GM20431 (cell line): ENCODE measurements around the gene PRSS38.

Source experiments
- in situ Hi-C: fragments of 300-500 bp; cut with MseI, MboI; formaldehyde crosslinking; loops from one replicate; pipeline ENCODE4 v1.15.0; 2020; ENCODE audit warnings: low sequenced_read_pairs; ENCODE audit not compliant: unreplicated experiment

The PRSS38 gene

DNA sequence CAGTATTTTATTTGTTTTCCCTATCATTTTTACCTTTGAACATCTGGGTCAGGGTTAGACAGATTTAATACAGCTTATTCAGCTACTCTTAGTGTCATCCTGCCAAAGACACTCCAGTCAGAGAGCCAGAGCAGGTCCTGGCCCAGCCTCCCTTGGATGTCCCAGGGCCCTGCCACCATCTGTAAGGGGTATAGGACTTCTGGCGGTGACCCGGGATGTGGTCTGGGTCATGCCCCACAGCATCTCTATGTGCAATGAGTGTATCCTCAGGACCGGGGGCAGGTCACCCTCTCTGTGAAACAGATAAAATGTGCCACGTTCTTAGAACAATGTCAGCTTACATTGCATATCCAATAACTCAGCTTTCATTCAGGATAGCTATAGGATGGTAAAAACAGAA is 37.8 kb upstream of the PRSS38 start:
- in situ Hi-C loops, result loop anchor here (25.0 kb wide), 1 partner anchor 310 kb away; the partner anchor contains the start of gene ARF1

DNA sequence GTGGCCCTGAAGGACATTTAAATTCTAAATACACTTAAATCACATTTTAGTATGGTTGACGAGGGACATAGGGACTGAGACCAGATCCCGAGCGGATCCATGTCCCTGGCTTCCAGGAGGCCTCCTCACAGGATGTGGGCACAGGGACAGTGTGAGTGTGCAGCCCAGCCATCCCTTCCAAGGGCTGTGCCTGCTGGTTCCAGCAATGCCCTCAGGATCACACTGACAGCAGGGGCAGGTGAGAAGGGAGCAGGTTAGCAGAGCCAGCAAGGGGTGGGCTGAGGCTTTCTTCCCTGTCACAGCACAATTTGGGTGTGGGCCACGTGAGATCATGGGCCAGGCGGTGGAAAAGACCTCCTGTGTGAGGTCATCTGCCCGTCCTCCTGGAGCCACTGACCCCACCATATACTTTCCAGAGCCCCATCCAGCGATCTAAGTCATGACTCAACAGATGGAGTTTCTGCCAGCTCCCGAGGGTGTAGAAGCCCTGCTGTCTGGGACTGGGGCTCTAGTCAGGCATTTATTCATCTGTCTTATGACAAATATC is 37.0 kb upstream of the PRSS38 start:
- in situ Hi-C loops, result loop anchor here (25.0 kb wide), 1 partner anchor 309 kb away; the partner anchor contains the start of gene ARF1

DNA sequence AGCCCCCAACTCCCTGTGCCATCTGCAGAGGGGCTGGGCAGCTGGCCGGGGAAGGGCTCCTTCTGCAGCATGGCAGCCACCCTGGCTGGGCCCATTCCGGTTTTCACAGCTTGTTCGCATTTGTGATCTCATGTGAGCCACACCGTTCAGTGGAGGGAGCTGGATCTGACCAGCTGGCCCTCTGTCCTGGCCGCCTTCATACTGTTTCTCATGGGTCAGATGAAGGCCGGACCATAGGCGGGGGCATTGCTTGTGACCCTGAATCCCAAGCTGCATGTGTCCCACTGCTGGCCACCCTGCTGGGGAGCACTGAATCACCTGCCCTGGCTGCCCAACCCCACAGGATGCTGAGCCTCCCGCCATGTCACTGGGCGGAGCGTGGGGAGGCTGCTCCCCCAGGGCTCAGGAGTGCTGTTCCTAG is 36.4 kb upstream of the PRSS38 start:
- in situ Hi-C loops, result loop anchor here (25.0 kb wide), 1 partner anchor 308 kb away; the partner anchor contains the start of gene ARF1

DNA sequence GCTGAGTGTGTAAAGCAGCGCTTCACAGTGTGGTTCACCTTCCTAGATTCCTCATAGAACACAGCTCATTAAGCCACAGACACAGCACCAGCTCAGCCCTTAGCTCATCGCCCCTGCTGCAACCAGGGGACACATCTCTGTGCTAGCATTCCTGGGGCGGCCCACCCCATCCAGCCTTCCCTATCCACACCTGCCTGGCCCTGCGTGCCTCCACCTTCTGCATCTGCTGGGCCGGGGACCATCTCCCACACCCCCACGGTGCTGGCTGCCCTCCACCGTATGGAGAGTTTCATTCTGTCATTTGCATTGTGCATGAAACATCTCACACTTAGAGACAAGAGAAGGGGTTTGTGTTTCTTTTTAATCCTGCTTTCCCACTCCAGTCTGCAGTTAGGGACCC is 35.8 kb upstream of the PRSS38 start:
- in situ Hi-C loops, result loop anchor here (25.0 kb wide), 1 partner anchor 308 kb away; the partner anchor contains the start of gene ARF1

DNA sequence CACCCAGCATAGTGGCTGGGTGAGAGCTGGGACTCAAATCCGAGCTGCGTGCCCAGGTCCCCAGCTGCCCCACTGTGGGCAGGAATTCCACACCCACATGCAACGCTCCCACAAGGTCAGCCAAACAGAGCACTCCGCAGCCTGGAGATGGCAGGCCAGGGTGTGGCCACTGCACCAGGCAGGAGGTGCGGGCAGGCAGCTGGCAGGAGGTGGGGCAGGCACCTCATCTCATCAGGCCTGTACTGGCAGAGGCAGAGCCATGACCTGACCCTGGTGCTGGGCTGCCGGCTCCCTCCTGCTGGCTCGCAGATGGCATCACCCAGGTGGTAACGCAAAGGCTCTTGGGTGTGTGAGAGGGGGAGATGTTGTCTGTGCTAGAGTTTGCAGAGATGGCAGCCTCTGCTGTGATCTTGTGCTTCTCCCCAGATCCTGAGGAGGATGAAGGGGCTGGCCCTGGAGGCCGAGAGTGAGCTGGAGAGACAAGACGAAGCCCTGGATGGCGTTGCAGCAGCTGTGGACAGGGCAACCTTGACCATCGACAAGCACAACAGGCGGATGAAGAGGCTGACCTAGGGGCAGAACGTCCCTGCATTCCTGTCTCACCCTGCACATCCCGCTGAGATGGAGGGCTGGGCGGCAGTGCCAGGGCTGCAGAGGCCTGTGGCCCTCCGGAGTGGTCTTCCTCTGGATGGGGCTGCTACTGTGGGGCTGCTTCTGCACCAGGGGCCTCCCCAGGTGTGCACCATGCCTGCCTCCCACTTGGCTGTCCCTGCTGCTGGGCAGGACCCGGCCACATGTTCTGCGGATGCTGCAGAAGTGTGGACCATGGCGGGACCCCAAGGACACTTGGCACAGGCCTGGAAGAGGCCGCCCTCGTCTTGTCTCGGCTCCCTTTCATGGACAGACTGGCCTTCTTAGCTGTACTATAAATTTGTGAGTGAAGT is 35.1 kb upstream of the PRSS38 start:
- in situ Hi-C loops, result loop anchor here (25.0 kb wide), 1 partner anchor 307 kb away; the partner anchor contains the start of gene ARF1

DNA sequence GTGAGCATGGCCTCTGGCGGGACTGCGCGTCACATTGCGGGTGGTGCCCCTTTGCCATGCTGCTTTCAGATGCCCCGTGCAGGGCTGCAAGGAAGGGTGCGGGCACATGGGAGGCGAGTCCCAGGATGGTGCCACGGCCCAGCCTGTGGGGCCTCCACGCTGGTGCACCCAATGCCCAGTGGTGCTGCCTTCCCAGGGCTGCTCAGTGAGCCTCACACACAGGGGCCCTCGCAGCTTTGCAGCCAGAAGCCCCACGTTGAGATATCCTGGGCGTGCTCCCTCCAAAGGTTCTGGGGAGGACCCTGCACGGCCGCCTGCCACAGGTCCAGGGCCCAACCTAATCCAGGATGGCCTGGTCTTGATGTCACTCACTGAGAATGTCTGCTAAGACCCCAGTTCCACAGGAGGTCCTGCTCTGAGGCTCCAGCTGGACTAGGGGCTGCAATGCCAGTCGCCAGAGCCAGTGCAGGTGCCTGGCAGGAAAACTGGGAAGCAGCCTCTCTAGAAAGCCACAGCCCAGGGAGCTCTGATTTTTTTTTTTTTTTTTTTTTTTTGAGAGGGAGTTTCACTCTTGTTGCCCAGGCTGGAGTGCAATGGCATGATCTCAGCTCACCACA is 34.1 kb upstream of the PRSS38 start:
- in situ Hi-C loops, result loop anchor here (25.0 kb wide), 1 partner anchor 306 kb away; the partner anchor contains the start of gene ARF1

DNA sequence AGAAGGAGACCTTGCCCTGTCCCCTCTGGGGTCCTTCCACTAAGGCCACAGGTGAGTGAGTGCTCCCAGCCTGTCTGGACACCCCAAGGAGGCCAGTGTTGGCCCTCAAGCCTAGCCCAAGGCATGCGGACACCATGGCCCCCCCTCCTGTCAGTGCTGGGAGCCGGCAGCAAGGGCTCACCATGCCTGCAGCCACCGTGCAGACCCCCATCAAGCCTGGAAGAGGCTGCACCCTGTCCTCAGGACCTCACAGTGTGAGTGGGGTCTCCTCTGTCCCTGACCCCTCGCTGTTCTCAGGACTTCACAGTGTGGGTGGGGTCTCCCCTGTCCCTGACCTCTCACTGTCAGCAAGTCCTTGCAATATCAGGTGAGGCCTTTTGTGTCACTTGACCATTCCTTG is 33.2 kb upstream of the PRSS38 start:
- in situ Hi-C loops, result loop anchor here (25.0 kb wide), 1 partner anchor 305 kb away; the partner anchor contains the start of gene ARF1

DNA sequence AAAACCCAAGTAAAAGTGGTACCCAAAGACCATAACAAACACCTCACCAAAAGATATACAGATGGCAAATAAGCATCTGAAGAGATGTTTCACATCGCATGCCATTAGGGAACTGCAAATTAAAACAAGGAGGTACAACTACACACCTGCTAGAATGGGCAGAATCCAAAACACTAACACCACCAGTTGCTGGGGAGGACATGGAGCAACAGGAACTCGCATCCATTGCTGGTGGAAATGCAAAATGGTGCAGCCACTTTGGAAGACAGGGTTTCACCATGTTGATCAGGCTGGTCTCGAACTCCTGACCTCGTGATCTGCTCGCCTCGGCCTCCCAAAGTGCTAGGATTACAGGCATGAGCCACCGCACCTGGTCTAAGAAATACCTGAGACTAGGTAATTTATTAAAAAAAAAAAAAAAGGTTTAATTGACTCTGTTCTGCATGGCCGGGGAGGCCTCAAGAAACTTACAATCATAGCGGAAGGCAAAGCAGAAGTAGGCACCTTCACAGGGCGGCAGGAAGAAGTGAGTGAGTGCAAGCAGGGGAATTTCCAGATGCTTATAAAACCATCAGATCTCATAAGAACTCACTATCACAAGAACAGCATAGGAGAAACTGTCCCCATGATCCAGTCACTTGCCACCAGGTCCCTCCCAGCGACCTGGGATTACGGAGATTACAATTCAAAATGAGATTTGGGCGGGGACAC is 30.2 kb upstream of the PRSS38 start:
- in situ Hi-C loops, result loop anchor here (25.0 kb wide), 1 partner anchor 302 kb away; the partner anchor contains the start of gene ARF1

DNA sequence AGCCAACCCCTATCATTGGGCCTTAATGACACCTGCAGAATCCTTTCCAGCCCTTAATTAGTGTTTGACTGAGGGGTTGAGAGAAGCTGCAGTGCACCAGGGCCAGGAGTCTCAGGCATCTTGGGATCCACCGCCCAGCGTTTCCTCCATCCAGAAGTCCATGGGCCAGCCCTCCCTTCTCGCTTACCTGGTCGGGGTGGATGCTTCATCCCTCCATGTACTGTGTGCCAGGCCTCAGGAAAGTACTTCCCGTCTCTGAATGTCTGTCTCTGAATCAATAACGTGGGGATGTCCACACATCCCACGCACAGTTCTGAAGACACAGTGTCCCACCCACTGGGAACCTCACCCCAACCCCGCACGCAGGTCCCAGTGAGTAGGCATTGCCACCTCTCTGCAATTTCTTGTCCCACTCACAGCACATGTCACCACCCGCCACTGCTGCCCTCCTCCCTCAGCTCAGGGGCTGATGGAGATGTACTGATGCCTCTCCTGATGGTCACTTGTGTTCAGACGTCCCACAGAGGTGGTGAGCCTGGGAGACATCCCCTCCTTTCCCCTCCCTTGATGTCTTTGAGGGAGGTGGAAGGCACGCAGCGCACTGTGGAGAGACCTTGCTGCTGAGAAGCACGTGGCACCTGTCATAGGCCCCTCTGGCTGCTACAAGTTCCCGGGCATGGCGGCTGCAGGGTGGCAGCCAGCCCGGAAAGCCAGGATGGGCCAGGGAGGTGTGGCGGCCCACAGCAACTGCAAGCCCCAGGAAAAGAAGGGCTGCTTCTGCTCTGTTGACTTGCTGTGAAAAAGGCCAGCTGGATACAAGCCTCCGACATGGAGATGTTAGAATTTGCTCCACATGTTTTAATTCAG is 29.4 kb upstream of the PRSS38 start:
- in situ Hi-C loops, result loop anchor here (25.0 kb wide), 1 partner anchor 301 kb away; the partner anchor contains the start of gene ARF1

DNA sequence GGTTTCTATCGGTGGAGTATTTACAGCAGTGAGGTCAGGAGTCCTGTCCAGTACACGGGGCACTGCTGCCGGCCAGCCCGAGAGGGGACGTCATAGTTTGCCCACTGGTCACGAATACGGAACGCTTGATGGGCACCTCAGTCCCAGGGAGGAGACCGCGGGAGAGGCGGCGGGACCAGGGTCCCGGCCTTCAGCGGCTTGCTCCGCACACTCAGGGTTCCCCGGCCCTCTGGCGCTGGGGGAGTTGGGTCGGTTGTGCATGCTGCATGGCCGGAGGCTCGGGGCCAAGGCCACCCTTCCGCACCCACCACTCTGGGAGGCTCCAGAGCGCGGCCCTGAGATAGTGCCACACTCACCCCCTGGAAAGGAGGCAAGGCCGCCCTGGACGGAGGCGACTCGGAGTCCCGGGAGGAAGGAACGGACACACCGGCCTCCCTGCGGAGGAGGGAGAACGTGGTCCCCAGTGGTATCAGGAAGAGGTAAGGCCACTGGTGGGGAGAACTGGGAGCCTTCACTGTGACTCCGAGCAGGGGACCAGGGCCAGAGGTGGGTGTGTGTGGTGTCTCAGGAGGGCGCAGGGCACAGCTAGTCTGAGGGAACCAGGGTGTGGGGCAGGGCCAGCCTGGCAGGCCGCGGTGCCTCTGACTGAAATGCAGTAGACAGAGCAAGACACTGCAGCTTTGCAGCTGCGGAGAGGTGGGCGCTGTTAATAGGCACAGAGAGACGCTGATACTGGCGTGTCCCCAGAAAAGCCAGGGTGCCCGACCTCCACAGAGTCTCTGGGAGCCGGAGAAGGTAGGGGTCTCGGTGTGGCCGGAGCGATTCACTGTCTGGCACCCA is 28.6 kb upstream of the PRSS38 start:
- in situ Hi-C loops, result loop anchor here (25.0 kb wide), 1 partner anchor 300 kb away; the partner anchor contains the start of gene ARF1

DNA sequence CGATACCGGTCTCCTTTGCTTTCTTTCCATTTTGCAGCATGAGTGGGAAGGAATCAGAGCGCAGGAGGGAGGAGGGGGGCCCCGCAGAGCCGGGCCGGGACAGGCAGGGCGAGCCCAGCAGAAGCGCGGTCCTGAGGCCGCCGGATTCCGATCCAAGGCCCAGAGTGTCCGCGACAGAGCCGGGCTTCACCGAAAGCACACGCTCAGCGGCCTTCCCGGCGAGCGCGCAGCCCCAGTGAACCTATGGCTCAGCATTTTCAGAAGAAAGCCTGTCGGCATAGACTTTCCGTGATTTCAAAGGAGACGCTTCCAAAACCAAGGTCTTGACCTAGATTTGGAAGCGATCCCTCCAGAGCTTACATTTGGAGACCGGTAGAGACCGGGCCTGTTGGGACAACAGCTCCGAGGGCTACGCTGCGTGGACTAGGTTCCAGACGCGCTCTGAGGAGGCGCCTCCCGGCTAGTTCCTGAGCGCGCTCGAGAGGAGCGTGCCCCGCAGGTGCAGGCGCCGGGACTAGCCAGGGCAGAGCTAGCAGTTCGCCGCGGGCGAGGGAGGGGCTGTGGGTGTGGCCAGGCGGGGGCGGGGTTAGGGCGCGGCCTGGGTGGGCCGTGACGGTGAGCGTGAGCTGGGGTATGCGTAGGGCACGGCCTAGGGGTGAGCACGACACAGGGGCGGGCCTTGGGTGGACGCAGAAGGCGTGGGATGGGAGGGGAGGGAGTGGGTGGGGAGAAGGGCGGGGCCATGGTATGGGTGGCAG is 27.8 kb upstream of the PRSS38 start:
- in situ Hi-C loops, result loop anchor here (25.0 kb wide), 1 partner anchor 300 kb away; the partner anchor contains the start of gene ARF1

DNA sequence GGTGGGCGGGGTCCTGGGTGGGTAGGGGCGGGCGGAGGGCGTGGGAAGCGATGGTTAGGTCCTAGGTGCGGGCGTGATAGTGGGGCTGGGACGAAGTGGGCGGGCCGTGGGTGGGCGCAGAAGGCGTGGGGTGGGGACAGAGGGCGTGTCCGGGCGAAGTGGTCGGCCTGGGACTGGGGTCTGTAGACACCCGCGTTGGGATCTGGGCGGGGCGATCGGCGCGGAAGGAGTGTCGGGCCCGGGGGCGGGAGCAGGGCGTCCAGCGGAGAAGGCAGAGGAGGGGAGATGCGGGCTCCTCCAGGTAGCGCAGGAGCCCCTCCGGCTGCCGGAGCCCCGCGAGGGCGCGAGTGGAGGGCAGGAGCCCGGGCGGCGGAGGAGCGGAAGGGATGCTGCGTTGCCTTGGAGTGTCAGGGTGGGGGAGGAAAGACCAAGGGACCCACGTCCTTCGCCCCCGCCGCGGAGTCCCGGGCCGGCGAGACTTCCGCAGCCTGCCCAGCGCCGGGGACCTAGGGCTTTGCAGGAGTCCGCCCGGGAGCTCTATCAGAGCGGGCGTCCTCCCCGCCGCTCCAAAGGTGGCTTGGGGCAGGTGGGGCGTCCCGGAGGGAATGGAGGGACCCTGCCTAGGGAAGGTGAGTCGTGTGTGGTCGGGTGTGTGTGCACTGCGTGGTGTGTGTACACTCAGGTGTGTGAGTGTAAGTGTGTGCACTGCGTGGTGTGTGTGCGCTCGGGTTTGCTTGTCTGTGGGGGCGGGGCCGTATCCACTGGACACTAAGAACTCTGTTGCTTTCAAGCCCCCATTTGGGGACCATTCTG is 27.0 kb upstream of the PRSS38 start:
- in situ Hi-C loops, result loop anchor here (25.0 kb wide), 1 partner anchor 299 kb away; the partner anchor contains the start of gene ARF1

DNA sequence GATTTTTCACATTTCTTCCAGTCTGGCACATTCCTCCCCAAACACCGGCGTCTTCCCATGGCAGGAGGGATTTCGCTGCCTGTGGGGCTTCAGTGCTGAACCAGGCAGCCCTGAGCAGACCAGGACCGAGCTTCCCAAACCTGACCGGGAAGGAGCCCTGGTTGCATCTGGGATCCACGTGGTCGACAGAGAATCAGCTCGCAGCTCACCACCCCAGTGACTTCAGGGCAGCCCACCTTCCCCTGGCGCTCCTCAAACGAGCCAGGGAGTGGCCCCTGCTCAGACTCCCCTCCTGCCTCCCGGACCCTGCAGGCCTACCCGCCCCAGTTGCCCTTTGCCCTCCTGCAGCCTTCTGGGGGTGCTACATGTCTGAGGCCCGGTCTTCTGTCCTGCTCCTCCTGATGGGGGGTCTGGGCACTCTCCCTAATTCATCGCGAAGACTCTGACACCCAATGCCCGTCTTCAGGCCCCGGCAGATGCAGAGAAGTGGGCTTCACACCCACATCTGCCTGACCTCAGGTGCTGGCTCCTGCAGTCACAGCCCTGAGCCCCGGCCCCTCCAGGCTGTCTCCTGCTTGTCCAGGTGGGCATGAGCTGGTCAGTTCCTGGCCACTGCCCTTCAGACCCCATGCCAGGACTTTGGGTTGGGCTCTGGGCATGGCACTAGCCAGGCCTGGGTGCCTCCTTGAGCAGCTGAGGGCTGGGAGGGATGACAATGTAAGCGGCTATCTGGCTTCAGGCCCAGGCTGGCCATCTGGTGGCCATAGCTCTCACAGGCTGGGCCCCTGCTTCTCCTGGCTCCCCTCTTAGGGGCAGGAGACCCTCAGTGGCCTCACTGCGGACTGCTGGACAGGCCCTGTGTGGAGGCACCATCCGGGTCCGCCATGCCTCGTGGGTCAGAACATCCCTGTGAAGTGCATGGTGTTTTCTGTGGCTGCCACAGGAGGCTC is 26.1 kb upstream of the PRSS38 start:
- in situ Hi-C loops, result loop anchor here (25.0 kb wide), 1 partner anchor 298 kb away; the partner anchor contains the start of gene ARF1

DNA sequence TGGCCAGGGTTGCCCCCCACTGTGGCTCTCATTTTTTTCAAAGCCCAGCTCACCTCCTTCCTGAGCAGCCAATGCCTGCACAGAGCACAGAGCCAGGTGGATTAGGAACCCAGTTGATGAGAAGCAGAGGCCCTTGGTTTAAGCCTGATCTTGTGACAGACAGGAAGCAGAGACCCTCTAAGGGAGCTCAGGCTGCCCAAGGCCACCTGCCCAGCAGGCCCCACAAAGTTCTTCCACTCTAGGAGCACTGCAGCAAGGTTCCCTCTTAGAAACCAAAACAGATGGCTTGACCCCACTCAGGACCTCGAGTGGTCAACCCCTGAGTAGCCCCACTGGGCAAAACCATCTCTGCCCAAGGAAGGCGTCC is 25.5 kb upstream of the PRSS38 start:
- in situ Hi-C loops, result loop anchor here (25.0 kb wide), 1 partner anchor 297 kb away; the partner anchor contains the start of gene ARF1

DNA sequence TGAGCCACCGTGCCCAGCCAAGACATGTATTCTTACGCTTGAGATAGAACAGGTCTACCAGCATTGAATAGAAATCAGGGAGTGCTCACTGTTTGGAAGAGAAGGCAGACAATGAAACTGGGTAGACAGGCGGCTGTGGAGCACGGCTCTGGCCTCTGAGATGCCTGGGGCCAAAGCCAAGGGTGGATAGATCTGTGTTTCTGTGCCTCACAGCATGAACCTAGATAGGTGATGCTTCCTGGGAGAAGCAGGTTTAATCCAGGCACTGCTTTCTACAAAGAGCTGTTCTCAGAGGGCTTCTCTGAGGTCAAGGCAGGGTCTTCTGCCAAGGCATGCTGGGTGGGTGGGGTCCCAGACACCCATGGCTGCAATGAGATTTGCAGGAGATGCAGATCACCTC is 24.6 kb upstream of the PRSS38 start:
- in situ Hi-C loops, result loop anchor here (25.0 kb wide), 1 partner anchor 296 kb away; the partner anchor contains the start of gene ARF1
